OCI-LY1 (cell line): Measurements from ENCODE around the gene ADAMTS10.
A peak's percentile ranks its signal among the peaks of the same experiment; 100 is the strongest.

ENCODE experiments used
- H2AFZ ChIP-seq: fragments of 200-600 bp; sonication (generic), shearing (Covaris generic); 2 replicates; pipeline ENCODE4 v1.6.0; 2014; ENCODE audit warnings: antibody characterized with exemption, mild to moderate bottlenecking, low read length
- H3F3A ChIP-seq: fragments of 200-600 bp; sonication (generic), shearing (Covaris generic); 2 replicates; pipeline ENCODE4 v1.6.0; 2014; ENCODE audit warnings: mild to moderate bottlenecking, antibody characterized with exemption, low read length, moderate library complexity; ENCODE audit not compliant: insufficient read depth
- H3K27ac ChIP-seq: fragments of 200-600 bp; sonication (generic); 2 replicates; pipeline ENCODE4 v1.5.1; 2014; ENCODE audit warnings: low read length, mixed run types, mild to moderate bottlenecking, low read depth; ENCODE audit not compliant: poor library complexity, severe bottlenecking
- H3K27me3 ChIP-seq: fragments of 200-600 bp; sonication (generic); 2 replicates; pipeline ENCODE4 v1.6.0; 2014; ENCODE audit warnings: antibody characterized with exemption, mild to moderate bottlenecking, low read length, moderate library complexity; ENCODE audit not compliant: insufficient read depth
- H3K36me3 ChIP-seq: fragments of 200-600 bp; sonication (generic); 2 replicates; pipeline ENCODE4 v1.6.1; 2014; ENCODE audit warnings: mild to moderate bottlenecking, antibody characterized with exemption, low read length, moderate library complexity, mixed read lengths; ENCODE audit not compliant: insufficient read depth
- H3K4me1 ChIP-seq: fragments of 200-600 bp; sonication (generic); 2 replicates; pipeline ENCODE4 v1.5.1; 2014; ENCODE audit warnings: mild to moderate bottlenecking, low read length, moderate library complexity; ENCODE audit not compliant: insufficient read depth, severe bottlenecking
- H3K4me2 ChIP-seq: fragments of 200-600 bp; sonication (generic), shearing (Covaris generic); 2 replicates; pipeline ENCODE4 v1.6.1; 2014; ENCODE audit warnings: low read length
- H3K4me3 ChIP-seq: fragments of 200-600 bp; sonication (generic); 2 replicates; pipeline ENCODE4 v1.5.1; 2014; ENCODE audit warnings: low read length, low read depth, mild to moderate bottlenecking, mixed read lengths; ENCODE audit not compliant: poor library complexity, severe bottlenecking
- H3K79me2 ChIP-seq: fragments of 200-600 bp; shearing (Covaris generic); 2 replicates; pipeline ENCODE4 v1.6.1; 2016; ENCODE audit warnings: mixed run types, low read length, mixed read lengths; ENCODE audit not compliant: insufficient read depth
- H3K9ac ChIP-seq: fragments of 200-600 bp; sonication (generic), shearing (Covaris generic); 2 replicates; pipeline ENCODE4 v1.6.1; 2014; ENCODE audit warnings: mild to moderate bottlenecking, low read length, mixed read lengths
- H3K9me2 ChIP-seq: fragments of 200-600 bp; sonication (generic), shearing (Covaris generic); 2 replicates; pipeline ENCODE4 v1.6.1; 2014; ENCODE audit warnings: low read depth, mild to moderate bottlenecking, low read length, mixed read lengths
- H3K9me3 ChIP-seq: fragments of 200-600 bp; shearing (Covaris generic); 2 replicates; pipeline ENCODE4 v1.6.1; 2014; ENCODE audit warnings: low read length, mixed read lengths
- H4K20me1 ChIP-seq: fragments of 200-600 bp; sonication (generic), shearing (Covaris generic); 2 replicates; pipeline ENCODE4 v1.6.0; 2016; ENCODE audit warnings: mild to moderate bottlenecking, low read length; ENCODE audit not compliant: insufficient read depth
- EZH2 ChIP-seq: fragments of 200-600 bp; sonication (generic), shearing (Covaris generic); IDR thresholded peaks from 2 replicates; pipeline ENCODE4 v1.8.0; 2017; ENCODE audit warnings: borderline replicate concordance, mixed run types, mild to moderate bottlenecking, antibody characterized with exemption, low read length, moderate library complexity, mixed read lengths
- TF ChIP-seq, protein P1 (sequence below): fragments of 200-600 bp; sonication (generic), shearing (Covaris generic); IDR thresholded peaks from 2 replicates; pipeline ENCODE4 v1.5.1; 2017; ENCODE audit warnings: mild to moderate bottlenecking, antibody characterized with exemption, low read length, moderate library complexity, mixed read lengths

Gene ADAMTS10

DNA sequence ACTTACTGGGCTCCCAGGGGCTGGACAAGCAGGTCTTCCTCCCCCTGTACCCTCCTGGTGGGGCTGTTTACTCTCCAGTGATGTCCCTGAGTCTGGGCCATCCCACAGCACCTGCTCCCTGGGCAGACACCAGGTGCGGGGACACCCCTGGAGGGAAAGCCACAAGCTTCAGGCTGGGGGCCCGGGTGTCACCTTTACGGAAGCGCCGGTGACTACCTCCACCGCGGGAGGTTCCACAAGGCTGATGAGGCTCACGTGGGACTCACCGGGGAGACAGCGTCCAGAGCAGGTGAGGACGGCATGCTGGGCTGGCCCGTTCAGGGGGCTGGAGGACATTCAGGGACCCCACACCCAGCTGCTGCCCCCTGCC lies 44.8 kb upstream of the ADAMTS10 start:
- Histone ChIP-seq H3F3A (no peaks in the 10 kb centered on the region), H3K9ac (no peak overlapping the region), H3K4me1 (no peaks in the 10 kb centered on the region), H3K4me2 (no peak overlapping the region), H2AFZ (no peak overlapping the region), H4K20me1 (no peaks in the 10 kb centered on the region), H3K36me3 (no peaks in the 10 kb centered on the region), H3K9me2 (no peaks in the 10 kb centered on the region), H3K27ac (no peak overlapping the region), H3K9me3 (no peaks in the 10 kb centered on the region), H3K79me2 (no peaks in the 10 kb centered on the region), H3K27me3 (no peaks in the 10 kb centered on the region), H3K4me3 (no peak overlapping the region)
- TF ChIP-seq, protein P1, sequence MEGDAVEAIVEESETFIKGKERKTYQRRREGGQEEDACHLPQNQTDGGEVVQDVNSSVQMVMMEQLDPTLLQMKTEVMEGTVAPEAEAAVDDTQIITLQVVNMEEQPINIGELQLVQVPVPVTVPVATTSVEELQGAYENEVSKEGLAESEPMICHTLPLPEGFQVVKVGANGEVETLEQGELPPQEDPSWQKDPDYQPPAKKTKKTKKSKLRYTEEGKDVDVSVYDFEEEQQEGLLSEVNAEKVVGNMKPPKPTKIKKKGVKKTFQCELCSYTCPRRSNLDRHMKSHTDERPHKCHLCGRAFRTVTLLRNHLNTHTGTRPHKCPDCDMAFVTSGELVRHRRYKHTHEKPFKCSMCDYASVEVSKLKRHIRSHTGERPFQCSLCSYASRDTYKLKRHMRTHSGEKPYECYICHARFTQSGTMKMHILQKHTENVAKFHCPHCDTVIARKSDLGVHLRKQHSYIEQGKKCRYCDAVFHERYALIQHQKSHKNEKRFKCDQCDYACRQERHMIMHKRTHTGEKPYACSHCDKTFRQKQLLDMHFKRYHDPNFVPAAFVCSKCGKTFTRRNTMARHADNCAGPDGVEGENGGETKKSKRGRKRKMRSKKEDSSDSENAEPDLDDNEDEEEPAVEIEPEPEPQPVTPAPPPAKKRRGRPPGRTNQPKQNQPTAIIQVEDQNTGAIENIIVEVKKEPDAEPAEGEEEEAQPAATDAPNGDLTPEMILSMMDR: no peak
- no peak for TF ChIP-seq EZH2

GRCh38 chr19:8654591-8655339 lies 44.2 kb upstream of the ADAMTS10 start:
- Histone ChIP-seq H2AFZ (no peak overlapping the region), H3F3A (no peaks in the 10 kb centered on the region), H3K4me2 (no peak overlapping the region), H3K9me2 (no peaks in the 10 kb centered on the region), H3K4me3 (no peak overlapping the region), H3K27ac (no peak overlapping the region), H4K20me1 (no peaks in the 10 kb centered on the region), H3K9ac (no peak overlapping the region), H3K36me3 (no peaks in the 10 kb centered on the region), H3K4me1 (no peaks in the 10 kb centered on the region), H3K9me3 (no peaks in the 10 kb centered on the region), H3K27me3 (no peaks in the 10 kb centered on the region), H3K79me2 (no peaks in the 10 kb centered on the region)
- TF ChIP-seq, protein P1: peak; percentile 72
- no peak for TF ChIP-seq EZH2

DNA sequence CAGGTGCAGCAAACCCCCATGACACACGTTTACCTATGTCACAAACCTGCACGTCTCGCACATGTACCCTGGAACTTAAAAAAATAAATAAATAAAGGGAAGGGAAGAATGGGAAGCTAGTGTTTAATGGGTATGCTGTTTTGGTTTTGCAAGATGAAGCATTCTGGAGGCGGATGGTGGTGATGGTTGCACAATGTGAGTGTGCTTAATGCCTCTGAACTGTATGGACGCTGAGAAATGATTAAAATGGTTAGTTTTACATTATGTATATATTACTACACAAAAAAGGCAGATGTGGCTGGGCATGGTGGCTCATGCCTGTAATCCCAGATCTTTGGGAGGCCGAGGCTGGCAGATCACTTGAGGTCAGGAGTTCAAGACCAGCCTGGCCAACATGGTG lies 37.7 kb upstream of the ADAMTS10 start:
- H4K20me1 ChIP-seq: no peaks in the 10 kb centered on the region
- no peak overlapping the region for H2AFZ ChIP-seq
- no peak overlapping the region for H3K9ac ChIP-seq
- no peak overlapping the region for H3K4me2 ChIP-seq
- no peak overlapping the region for H3K27ac ChIP-seq
- H3K4me1 ChIP-seq: no peaks in the 10 kb centered on the region
- TF ChIP-seq EZH2: no peak
- TF ChIP-seq, protein P1: no peak
- no peaks in the 10 kb centered on the region for H3K36me3 ChIP-seq
- H3K27me3 ChIP-seq: no peaks in the 10 kb centered on the region
- H3K9me2 ChIP-seq: no peaks in the 10 kb centered on the region
- H3K9me3 ChIP-seq: no peaks in the 10 kb centered on the region
- no peak overlapping the region for H3K4me3 ChIP-seq
- no peaks in the 10 kb centered on the region for H3K79me2 ChIP-seq
- H3F3A ChIP-seq: no peaks in the 10 kb centered on the region
